Body of pancreas (tissue), 4 donors: ENCODE data around the gene PKP2.

Source experiments
- POLR2A ChIP-seq, 3 donors: fragments of 450-650 bp; IDR thresholded peaks; one replicate each; pipeline ENCODE4 v1.6.1; 2016; ENCODE audit warnings: antibody characterized with exemption in 3 of 3, mild to moderate bottlenecking in 2 of 3
- TF ChIP-seq, protein P1 (sequence below), 7 experiments: fragments of 450-650 bp in 4 of 7; fragments of 200-600 bp in 3 of 7; sonication (generic) in 3 of 7; IDR thresholded peaks; one replicate each; pipeline ENCODE4 v1.5.1; 2016 to 2019; ENCODE audit warnings: antibody characterized with exemption in 7 of 7

DNA sequence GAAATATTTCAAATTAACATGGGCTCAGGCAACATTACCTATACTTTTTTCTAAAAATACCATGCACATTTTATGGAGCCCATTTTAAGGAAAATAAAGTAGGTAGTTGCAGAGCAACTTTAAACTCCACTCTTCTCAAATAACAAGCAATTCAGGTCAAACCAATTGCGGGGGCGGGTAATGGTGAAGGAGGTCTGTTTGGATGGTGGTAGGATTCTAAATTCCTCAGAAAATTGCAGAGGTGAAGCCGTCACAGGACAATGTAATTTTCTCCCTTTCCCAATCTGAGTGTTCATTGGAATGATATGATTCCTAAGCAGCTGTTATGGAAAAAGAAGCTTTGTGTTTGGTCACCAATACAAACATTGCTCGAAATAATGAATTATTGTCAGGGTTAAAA, 11.6 kb downstream of the PKP2 start:
- no peak for TF ChIP-seq POLR2A (IDR thresholded peaks at IDR 0.05)
- TF ChIP-seq, protein P1, sequence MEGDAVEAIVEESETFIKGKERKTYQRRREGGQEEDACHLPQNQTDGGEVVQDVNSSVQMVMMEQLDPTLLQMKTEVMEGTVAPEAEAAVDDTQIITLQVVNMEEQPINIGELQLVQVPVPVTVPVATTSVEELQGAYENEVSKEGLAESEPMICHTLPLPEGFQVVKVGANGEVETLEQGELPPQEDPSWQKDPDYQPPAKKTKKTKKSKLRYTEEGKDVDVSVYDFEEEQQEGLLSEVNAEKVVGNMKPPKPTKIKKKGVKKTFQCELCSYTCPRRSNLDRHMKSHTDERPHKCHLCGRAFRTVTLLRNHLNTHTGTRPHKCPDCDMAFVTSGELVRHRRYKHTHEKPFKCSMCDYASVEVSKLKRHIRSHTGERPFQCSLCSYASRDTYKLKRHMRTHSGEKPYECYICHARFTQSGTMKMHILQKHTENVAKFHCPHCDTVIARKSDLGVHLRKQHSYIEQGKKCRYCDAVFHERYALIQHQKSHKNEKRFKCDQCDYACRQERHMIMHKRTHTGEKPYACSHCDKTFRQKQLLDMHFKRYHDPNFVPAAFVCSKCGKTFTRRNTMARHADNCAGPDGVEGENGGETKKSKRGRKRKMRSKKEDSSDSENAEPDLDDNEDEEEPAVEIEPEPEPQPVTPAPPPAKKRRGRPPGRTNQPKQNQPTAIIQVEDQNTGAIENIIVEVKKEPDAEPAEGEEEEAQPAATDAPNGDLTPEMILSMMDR (IDR thresholded peaks at IDR 0.05), result no peak
